GM21825 (cell line): Measurements from ENCODE around the gene SBNO1.
"Not testable (repeated sequence)": the region's sequence is repeated elsewhere in the genome, so short reads cannot be mapped to it uniquely, and the experiment has no call there.

ENCODE experiments used
- ATAC-seq: cut with Tn5 transposase; IDR thresholded peaks from one replicate; pipeline ENCODE4 v1.9.1; 2021; ENCODE audit warnings: mild to moderate bottlenecking, moderate library complexity; ENCODE audit not compliant: unreplicated experiment

Gene SBNO1

GRCh38 chr12:123356159-123356670 is 8.4 kb downstream of the SBNO1 start:
- no peak for ATAC-seq

- ATAC-seq: no peak
Measured at GRCh38 chr12:123354600-123354999, 10.0 kb downstream of the SBNO1 start.

GRCh38 chr12:123351349-123351748 is 13.3 kb downstream of the SBNO1 start:
- ATAC-seq: no peak

- ATAC-seq: no peak
Measured at GRCh38 chr12:123346946-123347345, 17.7 kb downstream of the SBNO1 start.

DNA sequence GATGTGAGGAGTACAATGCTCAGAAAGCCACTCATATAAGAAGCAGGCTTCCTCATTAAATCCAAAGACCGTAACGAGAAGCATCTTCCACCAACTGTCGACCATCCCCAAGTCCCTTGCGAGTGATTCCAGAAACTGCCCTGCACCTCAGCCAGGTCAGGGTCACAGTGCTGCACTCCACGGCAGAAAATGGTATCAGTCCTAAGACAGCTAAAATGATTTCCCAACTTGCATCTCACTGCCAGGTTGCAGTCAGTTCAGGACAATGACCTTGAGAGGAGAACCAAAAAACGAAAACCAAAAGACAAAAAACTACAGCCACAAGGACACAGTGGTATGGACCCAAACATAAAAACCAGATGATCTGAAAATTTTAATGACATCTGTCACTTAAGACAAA is 20.6 kb downstream of the SBNO1 start:
- no peak for ATAC-seq

GRCh38 chr12:123337070-123337469 is 27.6 kb downstream of the SBNO1 start:
- no peak for ATAC-seq

- no peak for ATAC-seq
Measured at GRCh38 chr12:123336530-123336929, 28.1 kb downstream of the SBNO1 start.

DNA sequence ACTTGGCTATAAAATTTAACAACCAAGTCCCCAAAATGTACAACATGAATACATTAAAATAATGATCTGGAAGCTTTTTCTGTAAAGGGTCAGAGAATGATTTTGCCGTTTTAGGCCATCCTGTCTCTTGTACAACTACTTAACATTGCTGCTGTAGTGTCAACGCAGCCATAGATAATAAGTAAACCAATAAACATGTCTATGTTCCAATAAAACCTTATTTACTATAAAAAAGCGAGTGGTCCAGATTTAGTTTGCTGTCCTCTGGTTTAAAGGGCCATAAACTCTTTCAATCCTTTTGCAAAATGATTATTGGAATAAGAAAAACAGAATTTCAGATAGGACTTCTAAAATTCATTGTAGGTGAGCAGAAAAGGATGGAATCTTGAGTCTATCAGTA is 29.2 kb downstream of the SBNO1 start:
- no peak for ATAC-seq

DNA sequence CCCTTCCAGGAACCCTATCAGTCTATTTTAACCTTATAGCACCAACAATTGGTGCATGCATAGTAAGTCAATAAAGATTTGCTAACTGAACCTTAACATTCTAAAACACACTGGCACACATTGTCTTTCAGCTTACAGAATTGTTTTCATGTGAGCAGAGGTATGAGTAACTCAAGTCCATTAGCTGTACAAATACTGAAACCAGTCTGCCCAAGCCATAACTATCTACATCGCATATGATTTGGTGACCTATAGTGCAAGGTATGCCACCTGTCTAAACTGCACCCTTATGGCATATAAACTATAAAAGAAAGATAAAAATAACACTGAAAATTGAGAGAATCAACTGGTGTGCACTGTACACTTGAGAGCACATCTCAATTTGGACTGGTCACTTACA is 34.8 kb downstream of the SBNO1 start:
- no peak for ATAC-seq

DNA sequence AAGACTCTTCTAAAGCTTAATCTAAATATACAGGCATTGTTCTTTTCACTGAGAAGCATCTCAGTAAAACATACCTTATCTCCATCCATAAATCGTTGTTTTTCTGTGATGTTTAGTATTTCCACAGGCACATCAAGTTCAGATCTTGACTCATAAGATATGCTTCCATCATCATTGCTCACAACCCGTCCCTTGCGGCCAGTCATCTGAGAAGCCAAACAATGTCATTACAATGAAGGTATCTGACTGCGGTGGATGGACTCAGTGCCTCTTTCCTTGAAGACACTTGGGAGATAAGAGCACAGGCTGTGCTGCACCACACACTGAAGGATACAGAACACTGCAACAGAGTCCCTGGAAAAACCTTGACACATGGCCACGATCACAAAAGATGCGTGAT is 44.8 kb downstream of the SBNO1 start:
- no peak for ATAC-seq

DNA sequence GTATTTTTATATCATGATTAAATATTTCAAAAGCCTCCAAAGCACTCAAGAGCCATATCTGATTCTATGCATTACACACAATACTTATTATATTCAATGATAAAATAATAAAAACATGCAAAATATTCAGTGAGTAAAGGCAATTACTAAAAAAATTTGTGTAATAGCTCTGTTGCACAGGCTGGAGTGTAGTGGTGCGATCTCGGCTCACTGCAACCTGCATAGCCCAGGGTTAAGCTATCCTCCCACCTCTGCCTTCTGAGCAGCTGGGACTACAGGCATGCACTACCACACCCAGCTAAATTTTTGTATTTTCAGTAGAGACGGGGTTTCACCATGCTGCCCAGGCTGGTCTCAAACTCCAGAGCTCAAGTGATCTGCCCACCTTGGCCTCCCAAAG is 45.4 kb downstream of the SBNO1 start:
- ATAC-seq: no peak

- ATAC-seq: not testable (repeated sequence)
Measured at GRCh38 chr12:123313046-123313445, 51.6 kb downstream of the SBNO1 start.

GRCh38 chr12:123306200-123306599 is 58.4 kb downstream of the SBNO1 start:
- no peak for ATAC-seq

GRCh38 chr12:123305136-123305535 is 59.5 kb downstream of the SBNO1 start:
- no peak for ATAC-seq

- ATAC-seq: no peak
Measured at GRCh38 chr12:123293178-123293760, 71.4 kb downstream of the SBNO1 start.

DNA sequence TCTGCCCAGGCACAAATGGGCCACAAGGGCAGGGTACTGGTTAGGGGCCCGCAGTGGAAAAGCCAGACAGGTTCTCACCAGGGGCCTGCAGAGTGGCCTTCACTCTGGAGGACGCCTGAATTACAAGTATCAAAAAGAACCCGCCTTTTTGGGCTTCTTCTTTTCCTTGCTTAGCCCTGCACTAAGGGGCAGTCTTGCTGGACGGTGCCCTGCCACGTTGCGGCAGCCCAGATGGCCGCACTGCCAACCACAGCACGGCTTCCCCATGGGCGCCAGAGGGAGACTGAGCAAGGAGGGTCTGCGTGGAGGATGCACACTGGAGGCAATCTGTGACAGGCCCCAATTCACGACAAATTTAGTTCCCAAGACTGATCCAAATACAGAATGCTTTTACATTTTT is 74.7 kb downstream of the SBNO1 start:
- no peak for ATAC-seq

DNA sequence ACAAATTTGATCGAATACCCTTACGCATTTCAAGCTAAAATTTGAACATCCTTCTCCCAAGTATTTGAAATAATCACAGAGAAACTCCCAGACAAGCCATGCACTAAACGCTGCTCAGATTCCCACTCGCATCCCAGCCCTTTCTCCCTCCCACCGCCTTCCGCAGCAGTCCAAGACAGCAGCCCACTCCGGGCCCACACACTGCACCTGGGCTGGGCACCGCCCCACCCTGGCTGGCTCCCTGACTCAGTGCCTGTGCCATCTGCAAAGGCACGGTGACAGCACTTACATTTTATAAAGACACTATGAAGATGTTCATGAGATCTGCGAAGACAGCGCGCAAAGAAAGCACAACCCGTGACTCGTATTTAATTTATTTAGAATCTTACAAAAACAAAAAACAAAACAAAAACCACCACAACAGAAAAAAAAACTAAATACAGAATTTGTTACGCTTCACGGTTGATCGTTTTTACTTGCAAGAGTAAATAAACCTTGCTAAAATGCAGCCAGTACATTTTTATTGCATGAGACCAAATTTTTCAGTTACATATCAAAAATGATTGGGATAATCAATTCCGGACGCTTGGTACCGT is 75.8 kb downstream of the SBNO1 start:
- ATAC-seq: no peak

GRCh38 chr12:123286652-123287373 is 77.8 kb downstream of the SBNO1 start:
- ATAC-seq: no peak

- no peak for ATAC-seq
Measured at GRCh38 chr12:123284669-123285068, 80.0 kb downstream of the SBNO1 start.

GRCh38 chr12:123283461-123283860 is 81.2 kb downstream of the SBNO1 start:
- no peak for ATAC-seq

DNA sequence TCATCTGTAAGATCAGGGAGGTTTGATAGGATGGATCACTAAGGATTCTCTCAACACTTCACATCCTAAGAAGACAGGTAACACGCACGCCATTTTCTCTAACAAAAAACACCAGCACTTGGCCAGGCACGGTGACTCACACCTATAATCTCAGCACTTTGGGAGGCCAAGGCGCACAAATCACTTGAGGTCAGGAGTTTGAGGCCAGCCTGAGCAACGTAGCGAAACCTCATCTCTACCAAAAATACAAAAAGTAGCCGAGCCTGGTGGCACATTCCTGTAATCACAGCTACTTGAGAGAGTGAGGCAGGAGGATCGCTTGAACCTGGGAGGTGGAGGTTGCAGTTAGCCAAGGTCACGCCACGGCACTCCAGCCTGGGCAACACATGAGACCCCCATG is 82.5 kb downstream of the SBNO1 start:
- no peak for ATAC-seq

DNA sequence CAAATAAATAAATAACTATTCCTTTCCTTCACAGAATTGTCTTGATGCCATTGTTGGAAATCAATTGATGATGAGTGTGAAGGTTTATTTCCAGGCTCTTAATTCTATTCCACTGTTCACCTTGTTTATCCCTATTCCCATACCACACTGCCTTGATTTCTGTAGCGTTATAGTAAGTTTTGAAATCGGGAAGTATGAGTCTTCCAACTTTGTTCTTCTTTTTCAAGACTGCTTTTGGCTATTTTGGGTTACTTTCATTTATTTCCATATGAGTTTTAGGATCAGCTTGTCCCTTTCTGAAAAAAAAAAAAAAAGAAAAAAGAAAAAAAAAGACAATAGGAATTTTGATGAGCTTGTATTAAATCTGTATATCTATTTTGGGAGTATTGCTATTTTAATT is 83.7 kb downstream of the SBNO1 start:
- no peak for ATAC-seq
